G401 (cell line): ENCODE measurements around the gene ITGBL1. TPM values are rescaled to one million over a fixed set of nuclear protein-coding genes. Genes with fewer than 3 reads are reported as not detected.

ENCODE experiments used
- DNase-seq: peaks from one replicate; pipeline ENCODE4 v3.0.0-alpha.2; 2015; ENCODE audit warnings: low spot score
- in situ Hi-C: cut with HindIII; loops from 2 replicates; pipeline ENCODE4 v1.10.0; 2016; ENCODE audit warnings: low sequenced_read_pairs, mixed read lengths
- total RNA-seq: library from RNA; depleted of rRNA; stranded (reverse); fragments of >200 nt; shearing (Covaris generic); gene quantifications from 2 replicates; pipeline ENCODE4 v1.2.3, GENCODE V29; 2014

The ITGBL1 gene
- total RNA-seq, 1 experiment from 2014 or later, result not detected

GRCh38 chr13:101611491-101612475 lies 159.3 kb downstream of the ITGBL1 start:
- in situ Hi-C loops, result no loop called here
- DNase-seq, result no peak

GRCh38 chr13:101612735-101613134 lies 160.3 kb downstream of the ITGBL1 start:
- in situ Hi-C loops, result no loop called here
- no peak for DNase-seq

- DNase-seq, result peak; percentile 44
- in situ Hi-C loops, result no loop called here
Measured at GRCh38 chr13:101614491-101614890, 162.0 kb downstream of the ITGBL1 start.

GRCh38 chr13:101618440-101619187 lies 166.1 kb downstream of the ITGBL1 start:
- no peak for DNase-seq
- in situ Hi-C loops, result no loop called here

- in situ Hi-C loops, result no loop called here
Measured at GRCh38 chr13:101621099-101621498, 168.6 kb downstream of the ITGBL1 start.

GRCh38 chr13:101623470-101624209 lies 171.2 kb downstream of the ITGBL1 start:
- no peak for DNase-seq
- in situ Hi-C loops, result no loop called here

More at GRCh38 chr13:101621099-101621498, 168.6 kb downstream of the ITGBL1 start:
- DNase-seq, result no peak

GRCh38 chr13:101624210-101624922 lies 171.9 kb downstream of the ITGBL1 start:
- DNase-seq, result no peak
- in situ Hi-C loops, result no loop called here

- DNase-seq, result no peak
- in situ Hi-C loops, result no loop called here
Measured at GRCh38 chr13:101624981-101625380, 172.5 kb downstream of the ITGBL1 start.

- no peak for DNase-seq
- in situ Hi-C loops, result no loop called here
Measured at GRCh38 chr13:101626925-101627555, 174.6 kb downstream of the ITGBL1 start.

- in situ Hi-C loops, result no loop called here
- no peak for DNase-seq
Measured at GRCh38 chr13:101627556-101627943, 175.1 kb downstream of the ITGBL1 start.

GRCh38 chr13:101628900-101629299 lies 176.4 kb downstream of the ITGBL1 start:
- no peak for DNase-seq
- in situ Hi-C loops, result no loop called here

GRCh38 chr13:101631395-101631794 lies 178.9 kb downstream of the ITGBL1 start:
- no peak for DNase-seq
- in situ Hi-C loops, result no loop called here

GRCh38 chr13:101634142-101634541 lies 181.7 kb downstream of the ITGBL1 start:
- in situ Hi-C loops, result no loop called here
- DNase-seq, result no peak

- no peak for DNase-seq
- in situ Hi-C loops, result no loop called here
Measured at GRCh38 chr13:101639711-101640110, 187.2 kb downstream of the ITGBL1 start.

- in situ Hi-C loops, result no loop called here
- no peak for DNase-seq
Measured at GRCh38 chr13:101640788-101641400, 188.4 kb downstream of the ITGBL1 start.

- DNase-seq, result no peak
- in situ Hi-C loops, result no loop called here
Measured at GRCh38 chr13:101645871-101646270, 193.4 kb downstream of the ITGBL1 start.

- in situ Hi-C loops, result no loop called here
- no peak for DNase-seq
Measured at GRCh38 chr13:101647760-101648159, 195.3 kb downstream of the ITGBL1 start.
